HUES48 (cell line): Measurements from ENCODE around the gene PLBD2.

Experiments
- H3K27ac ChIP-seq: one replicate; pipeline ENCODE4 v1.7.0; 2013; ENCODE audit warnings: low read depth, low read length, inconsistent platforms
- H3K27me3 ChIP-seq: 2 replicates; pipeline ENCODE4 v1.6.1; 2013; ENCODE audit warnings: mild to moderate bottlenecking, low read length; ENCODE audit not compliant: control insufficient read depth, insufficient read depth
- H3K36me3 ChIP-seq: 2 replicates; pipeline ENCODE4 v1.6.1; 2013; ENCODE audit warnings: low read length; ENCODE audit not compliant: control insufficient read depth, insufficient read depth
- H3K4me1 ChIP-seq: 2 replicates; pipeline ENCODE4 v1.6.1; 2013; ENCODE audit warnings: mild to moderate bottlenecking, low read length; ENCODE audit not compliant: control insufficient read depth, insufficient read depth
- H3K4me3 ChIP-seq: 2 replicates; pipeline ENCODE4 v1.5.1; 2013; ENCODE audit warnings: mild to moderate bottlenecking, low read depth, low read length
- H3K9ac ChIP-seq: 2 replicates; pipeline ENCODE4 v1.6.1; 2013; ENCODE audit warnings: mild to moderate bottlenecking, low read depth, low read length, moderate library complexity
- H3K9me3 ChIP-seq: 2 replicates; pipeline ENCODE4 v1.6.1; 2013; ENCODE audit warnings: low read length; ENCODE audit not compliant: control insufficient read depth, insufficient read depth

Gene PLBD2

DNA sequence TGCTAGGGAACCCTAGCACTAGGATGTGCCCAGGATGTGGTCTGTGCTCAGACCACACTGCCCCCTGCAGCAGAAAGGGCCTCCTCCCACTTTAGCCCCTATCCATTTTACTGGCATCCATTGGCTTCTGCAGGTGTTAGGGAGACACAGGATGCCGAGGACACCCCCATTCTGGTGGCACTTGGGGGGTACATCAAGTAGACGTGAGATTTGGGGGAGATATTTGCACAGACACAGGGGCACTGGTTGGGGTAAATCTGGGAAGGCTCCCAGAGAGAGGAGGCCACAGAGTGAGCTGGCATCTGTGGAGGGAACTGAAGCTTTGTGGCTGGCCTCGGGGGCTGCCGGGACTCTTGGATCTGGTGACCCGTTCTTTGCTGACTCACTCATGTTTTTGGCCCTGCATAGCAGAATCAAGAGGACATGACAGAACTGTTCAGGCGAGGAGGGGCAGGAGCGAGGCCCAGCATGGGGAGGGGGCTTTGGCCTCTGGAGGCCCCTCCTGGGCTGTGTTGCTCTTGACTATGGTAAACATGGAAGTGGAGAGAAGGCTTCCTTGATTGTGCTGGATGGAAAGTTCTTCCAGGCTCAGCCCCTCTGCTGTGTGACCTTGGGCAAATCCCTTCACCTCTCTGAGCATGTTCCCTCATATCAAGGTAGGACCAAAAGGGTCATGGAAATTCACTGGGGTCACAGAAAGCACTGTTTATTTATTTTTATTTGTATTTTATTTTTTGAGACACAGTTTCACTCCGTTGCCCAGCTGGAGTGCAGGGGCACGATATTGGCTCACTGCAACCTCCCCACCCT is 1.8 kb downstream of the PLBD2 start:
- Histone ChIP-seq H3K9me3 (no peaks in the 10 kb centered on the region), H3K4me3 (peak overlapping the region; percentile 86; the same call in 1 of the 2 replicates), H3K4me1 (peaks cover 7% of the 10 kb centered on the region; the same call in 1 of the 2 replicates), H3K27me3 (no peaks in the 10 kb centered on the region), H3K36me3 (0 out of 2 replicates have a peak, but pooled peaks cover 2% of the 10 kb centered on the region), H3K9ac (no peak overlapping the region), H3K27ac (no peak overlapping the region)

- Histone ChIP-seq H3K9me3 (no peaks in the 10 kb centered on the region), H3K27ac (no peak overlapping the region), H3K9ac (no peak overlapping the region)
These were observed 3.4 kb downstream of the PLBD2 start for GRCh38 chr12:113361574-113362370.

DNA sequence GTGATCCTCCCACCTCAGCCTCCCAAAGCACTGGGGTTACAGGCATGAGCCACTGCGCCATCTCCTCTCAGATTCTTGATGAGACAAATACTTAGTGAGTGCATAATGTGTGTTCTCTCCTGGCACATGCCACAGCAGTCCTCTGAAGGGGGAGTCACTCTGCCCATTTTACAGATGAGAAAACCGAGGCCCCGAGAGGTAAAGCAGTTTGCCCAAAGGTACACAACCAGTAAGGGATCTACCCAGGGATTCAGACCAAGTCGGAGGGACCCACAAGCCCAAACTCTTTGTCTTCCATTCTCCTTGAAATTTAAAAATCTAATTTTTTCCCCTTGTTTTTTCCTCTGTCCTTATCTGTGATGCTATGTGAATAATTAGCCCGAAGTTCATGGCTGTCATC is 6.3 kb downstream of the PLBD2 start:
- Histone ChIP-seq H3K27me3 (no peaks in the 10 kb centered on the region), H3K9me3 (no peaks in the 10 kb centered on the region), H3K9ac (no peak overlapping the region), H3K4me1 (no peaks in the 10 kb centered on the region), H3K4me3 (no peak overlapping the region), H3K27ac (no peak overlapping the region), H3K36me3 (0 out of 2 replicates have a peak, but pooled peaks cover 7% of the 10 kb centered on the region)

More at GRCh38 chr12:113361574-113362370, 3.4 kb downstream of the PLBD2 start:
- H3K27me3 ChIP-seq: no peaks in the 10 kb centered on the region
- H3K36me3 ChIP-seq: 0 out of 2 replicates have a peak, but pooled peaks cover 2% of the 10 kb centered on the region
- H3K4me3 ChIP-seq: no peak overlapping the region
- H3K4me1 ChIP-seq: peaks cover 7% of the 10 kb centered on the region; the same call in 1 of the 2 replicates

GRCh38 chr12:113365639-113366395 is 7.4 kb downstream of the PLBD2 start:
- Histone ChIP-seq H3K9ac (no peak overlapping the region), H3K27ac (no peak overlapping the region), H3K4me1 (no peaks in the 10 kb centered on the region), H3K4me3 (no peak overlapping the region), H3K36me3 (0 out of 2 replicates have a peak, but pooled peaks cover 6% of the 10 kb centered on the region), H3K27me3 (no peaks in the 10 kb centered on the region), H3K9me3 (no peaks in the 10 kb centered on the region)

GRCh38 chr12:113366827-113367226 is 8.4 kb downstream of the PLBD2 start:
- no peak overlapping the region for H3K9ac ChIP-seq
- no peaks in the 10 kb centered on the region for H3K9me3 ChIP-seq
- H3K27me3 ChIP-seq: no peaks in the 10 kb centered on the region
- H3K4me3 ChIP-seq: no peak overlapping the region
- H3K4me1 ChIP-seq: no peaks in the 10 kb centered on the region
- H3K27ac ChIP-seq: no peak overlapping the region
- H3K36me3 ChIP-seq: 0 out of 2 replicates have a peak, but pooled peaks cover 5% of the 10 kb centered on the region

GRCh38 chr12:113368331-113368730 is 9.9 kb downstream of the PLBD2 start:
- Histone ChIP-seq H3K9ac (no peak overlapping the region), H3K27me3 (no peaks in the 10 kb centered on the region), H3K9me3 (no peaks in the 10 kb centered on the region), H3K4me1 (no peaks in the 10 kb centered on the region), H3K27ac (no peak overlapping the region), H3K4me3 (no peak overlapping the region), H3K36me3 (peaks cover 13% of the 10 kb centered on the region; the same call in 1 of the 2 replicates)

DNA sequence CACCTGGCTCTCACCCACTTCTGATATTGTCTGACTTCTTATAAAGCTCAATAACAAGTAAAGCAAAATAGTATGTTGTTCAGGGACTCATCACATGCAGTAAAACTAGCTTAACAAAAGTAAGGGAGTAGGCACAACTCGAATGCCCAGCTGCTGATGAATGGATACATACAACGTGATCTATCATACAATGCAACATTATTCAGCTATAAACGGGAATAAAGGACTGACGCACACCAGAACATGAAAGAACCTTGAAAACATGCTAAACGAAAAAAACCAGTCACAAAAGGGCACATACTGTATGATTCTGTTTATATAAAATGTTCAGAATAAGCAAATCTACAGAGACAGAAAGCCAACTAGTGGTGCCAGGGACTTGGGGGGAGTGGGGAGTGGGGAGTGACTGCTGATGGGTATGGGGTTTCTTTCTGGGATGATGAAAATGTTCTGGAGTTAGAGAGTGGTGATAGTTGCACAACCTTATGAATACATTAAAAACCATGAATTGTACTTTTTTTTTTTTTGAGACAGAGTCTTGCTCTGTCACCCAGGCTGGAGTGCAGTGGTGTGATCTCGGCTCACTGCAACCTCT is 11.1 kb downstream of the PLBD2 start:
- Histone ChIP-seq H3K27me3 (no peaks in the 10 kb centered on the region), H3K9me3 (no peaks in the 10 kb centered on the region), H3K4me3 (no peak overlapping the region), H3K36me3 (peaks cover 15% of the 10 kb centered on the region; the same call in 1 of the 2 replicates), H3K9ac (no peak overlapping the region), H3K27ac (no peak overlapping the region), H3K4me1 (no peaks in the 10 kb centered on the region)

GRCh38 chr12:113370923-113371682 is 12.7 kb downstream of the PLBD2 start:
- Histone ChIP-seq H3K9ac (no peak overlapping the region), H3K36me3 (peaks cover 28% of the 10 kb centered on the region), H3K4me3 (no peak overlapping the region), H3K9me3 (no peaks in the 10 kb centered on the region), H3K4me1 (no peaks in the 10 kb centered on the region), H3K27ac (no peak overlapping the region), H3K27me3 (no peaks in the 10 kb centered on the region)

DNA sequence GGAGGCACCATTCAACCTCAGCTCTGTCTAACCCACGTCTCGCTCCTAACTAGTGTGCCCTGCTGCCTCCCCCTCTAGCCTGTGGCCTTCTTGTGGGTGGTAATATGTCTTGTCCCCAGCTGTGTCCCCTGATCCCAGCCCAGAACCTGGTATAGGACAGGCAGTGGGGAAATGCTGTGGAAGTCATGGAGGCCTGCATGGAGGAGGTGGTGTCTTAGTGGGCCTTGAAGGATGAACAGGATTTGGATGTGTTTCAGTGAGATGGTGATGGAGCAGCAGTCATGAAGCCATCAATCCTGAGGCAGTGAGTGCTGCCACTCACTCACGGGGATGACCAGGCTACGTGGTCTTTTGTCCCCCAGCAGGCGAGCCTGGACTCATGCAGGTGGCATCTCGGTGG is 13.4 kb downstream of the PLBD2 start:
- no peak overlapping the region for H3K27ac ChIP-seq
- H3K27me3 ChIP-seq: no peaks in the 10 kb centered on the region

DNA sequence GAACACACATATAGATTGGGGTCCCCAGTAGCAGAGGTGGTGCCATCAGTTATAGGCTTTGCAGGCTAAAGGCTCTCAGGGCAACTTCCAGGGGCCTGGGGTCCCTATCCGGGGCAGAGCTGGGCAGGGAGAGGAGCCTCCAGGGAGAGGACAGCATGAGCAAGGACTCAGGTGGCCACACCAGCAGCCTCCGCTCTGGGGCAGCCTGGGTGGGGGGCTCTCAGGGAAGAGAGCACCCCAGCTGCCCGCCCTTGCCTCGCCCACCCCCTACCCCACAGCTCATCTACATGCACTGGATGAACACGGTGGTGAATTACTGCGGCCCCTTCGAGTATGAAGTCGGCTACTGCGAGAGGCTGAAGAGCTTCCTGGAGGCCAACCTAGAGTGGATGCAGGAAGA is 14.0 kb downstream of the PLBD2 start:
- no peaks in the 10 kb centered on the region for H3K27me3 ChIP-seq
- no peak overlapping the region for H3K4me3 ChIP-seq
- no peaks in the 10 kb centered on the region for H3K4me1 ChIP-seq
- no peaks in the 10 kb centered on the region for H3K9me3 ChIP-seq
- no peak overlapping the region for H3K27ac ChIP-seq
- H3K36me3 ChIP-seq: peaks cover 34% of the 10 kb centered on the region
- H3K9ac ChIP-seq: no peak overlapping the region

More for the DNA sequence above, 13.4 kb downstream of the PLBD2 start:
- Histone ChIP-seq H3K9ac (no peak overlapping the region), H3K36me3 (peaks cover 30% of the 10 kb centered on the region), H3K4me3 (no peak overlapping the region), H3K9me3 (no peaks in the 10 kb centered on the region), H3K4me1 (no peaks in the 10 kb centered on the region)
